Measurements from ENCODE around the gene ZNF205.
"Not testable (repeated sequence)": the region's sequence is repeated elsewhere in the genome, so short reads cannot be mapped to it uniquely, and the experiment has no call there.

The ZNF205 gene

DNA sequence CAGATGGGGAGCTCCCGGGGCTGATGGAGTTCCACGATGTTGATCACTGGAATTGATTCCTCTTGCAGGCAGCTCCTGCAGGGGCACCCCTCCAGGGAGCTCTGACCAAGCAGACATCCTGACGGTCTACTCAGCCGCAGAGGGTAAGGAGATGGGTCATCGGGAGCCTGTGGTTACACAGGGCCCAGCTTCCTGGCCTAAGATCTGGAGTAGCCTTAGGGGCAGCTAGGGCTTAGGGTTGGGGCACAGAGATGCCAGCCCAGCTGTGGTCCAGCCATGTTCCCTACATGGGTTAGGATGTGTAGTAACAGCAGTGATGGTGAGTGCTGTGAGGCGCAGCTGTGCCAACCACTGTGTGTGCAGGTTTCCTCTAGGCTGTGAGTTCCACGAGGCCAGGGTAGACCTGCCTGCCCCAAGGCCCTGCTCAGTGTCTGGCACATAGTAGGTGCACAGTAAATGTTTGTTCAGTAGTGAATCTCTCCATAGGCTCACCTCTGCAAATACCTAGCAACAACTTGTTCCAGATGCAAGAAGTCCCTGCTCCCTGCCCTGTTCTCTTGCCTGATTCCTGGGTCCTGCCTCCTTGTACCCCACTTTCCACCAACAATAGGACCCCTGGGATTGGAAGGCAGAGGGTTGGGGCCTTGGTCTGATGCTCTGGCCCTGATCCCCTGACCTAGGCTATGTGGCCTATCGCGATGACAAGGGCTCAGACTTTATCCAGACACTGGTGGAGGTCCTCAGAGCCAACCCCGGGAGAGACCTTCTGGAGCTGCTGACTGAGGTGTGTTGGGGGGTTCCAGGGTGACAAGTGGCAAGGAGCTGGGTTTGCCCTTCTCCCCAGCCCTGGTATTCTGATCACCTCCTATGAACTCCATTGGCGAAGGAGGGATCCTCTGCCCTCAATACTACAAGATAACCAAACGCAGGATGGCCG, 36.1 kb downstream of the ZNF205 start:
- no peak for DNase-seq (ENCODE audit: low read depth in 1 of 2, low spot score in 1 of 2)

DNA sequence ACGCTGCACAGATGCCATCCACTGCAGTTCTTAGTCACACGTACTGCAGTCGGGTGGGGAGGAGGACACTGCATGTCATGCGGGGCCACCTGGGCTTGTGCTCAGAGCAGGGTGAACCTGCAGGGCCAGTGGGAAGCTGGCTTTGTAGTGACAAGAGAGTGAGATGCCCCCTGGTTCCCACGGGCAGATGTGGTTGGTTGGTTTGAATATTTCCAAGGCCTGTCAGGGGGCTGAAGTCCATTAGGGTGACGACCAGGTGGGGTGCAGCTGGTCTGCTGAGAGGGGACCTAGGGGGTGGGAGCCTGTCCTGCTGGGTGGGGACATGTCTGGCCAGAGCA, 36.8 kb downstream of the ZNF205 start:
- no peak for DNase-seq (ENCODE audit: low read depth in 1 of 2, low spot score in 1 of 2)

DNA sequence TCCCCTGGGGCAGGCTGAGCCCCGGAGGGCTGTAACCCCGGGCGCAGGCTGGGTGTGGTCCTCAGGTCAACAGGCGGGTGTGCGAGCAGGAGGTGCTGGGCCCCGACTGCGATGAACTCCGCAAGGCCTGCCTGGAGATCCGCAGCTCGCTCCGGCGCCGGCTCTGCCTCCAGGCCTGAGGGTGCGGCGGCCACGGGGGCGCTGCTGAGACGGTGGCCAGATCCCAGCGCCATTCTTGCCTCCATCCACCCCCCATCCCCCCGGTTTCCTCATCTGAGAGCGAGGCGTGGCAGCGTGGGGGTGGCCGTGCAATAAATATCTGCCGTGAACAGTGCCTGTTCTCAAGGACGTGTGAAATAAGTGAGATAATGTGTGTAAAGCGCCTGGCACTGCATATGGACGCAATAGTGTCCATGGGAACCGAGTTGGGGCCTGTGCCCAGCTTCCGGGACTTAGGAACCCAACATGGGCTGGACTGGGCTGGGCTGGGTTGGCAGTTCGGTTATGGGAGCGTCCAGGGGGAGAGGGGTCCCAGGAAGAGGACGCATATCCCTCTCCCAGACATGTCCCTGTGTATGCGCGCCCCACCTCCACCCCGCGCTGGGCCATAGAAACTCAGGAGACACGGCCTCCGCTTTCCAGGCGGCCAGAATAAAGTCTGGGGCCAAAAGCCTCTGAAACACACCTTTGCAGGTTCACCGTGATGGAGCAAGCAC, 37.4 kb downstream of the ZNF205 start:
- DNase-seq (ENCODE audit: low read depth in 1 of 2, low spot score in 1 of 2): no peak

DNA sequence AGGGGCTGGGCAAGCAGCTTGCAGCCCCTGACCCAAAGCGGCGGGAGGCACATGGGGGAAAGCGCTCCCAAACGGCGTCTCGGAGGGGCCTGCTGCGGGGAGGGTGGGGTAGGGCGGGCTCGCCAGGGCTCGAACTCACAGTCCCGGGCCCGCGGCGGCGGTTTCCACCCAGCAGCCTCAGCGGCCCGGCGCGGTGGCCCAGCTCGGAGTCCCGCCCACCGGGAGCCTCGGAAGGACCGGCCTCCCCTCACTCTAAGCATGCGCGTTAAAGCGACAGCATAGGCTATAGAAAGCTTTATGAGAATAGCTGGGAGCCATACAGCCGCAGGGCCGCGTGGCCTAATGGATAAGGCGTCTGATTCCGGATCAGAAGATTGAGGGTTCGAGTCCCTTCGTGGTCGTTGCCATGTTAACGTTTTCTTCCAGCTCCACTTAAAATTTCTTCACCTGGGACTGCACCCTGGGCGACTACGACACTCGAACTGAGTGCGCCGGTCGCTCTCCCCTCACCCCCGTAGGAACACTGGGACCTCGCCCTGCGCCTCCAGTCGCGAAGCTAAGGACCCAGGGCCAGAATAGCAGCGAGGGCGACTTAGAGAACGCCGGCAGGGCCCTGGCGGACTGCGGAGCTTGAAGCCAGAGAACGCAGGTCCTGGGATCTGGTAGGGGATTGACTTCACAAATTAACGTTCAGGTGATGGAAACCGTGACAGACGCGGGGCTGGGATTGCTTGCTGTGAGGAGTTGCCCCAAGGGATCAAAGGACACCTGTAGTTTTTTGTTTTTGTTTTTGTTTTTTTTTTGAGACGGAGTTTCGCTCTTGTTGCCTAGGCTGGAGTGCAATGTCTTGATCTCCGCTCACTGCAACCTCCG, 38.2 kb downstream of the ZNF205 start:
- peak; percentile 96 for DNase-seq (ENCODE audit: low read depth in 1 of 2, low spot score in 1 of 2)

DNA sequence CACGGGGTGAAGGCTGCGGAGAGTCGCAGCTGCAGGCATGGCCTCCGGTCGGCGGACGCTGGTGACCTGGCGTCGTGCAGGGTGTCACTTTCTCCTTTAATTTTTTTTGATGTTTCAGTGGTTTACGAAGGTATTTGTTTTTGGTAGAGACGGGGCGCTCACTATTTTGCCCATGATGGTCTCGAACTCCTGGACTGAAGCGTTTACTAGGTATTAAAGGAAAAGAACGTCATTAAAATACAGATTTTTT, 39.6 kb downstream of the ZNF205 start:
- DNase-seq (ENCODE audit: low read depth in 1 of 2, low spot score in 1 of 2): no peak

DNA sequence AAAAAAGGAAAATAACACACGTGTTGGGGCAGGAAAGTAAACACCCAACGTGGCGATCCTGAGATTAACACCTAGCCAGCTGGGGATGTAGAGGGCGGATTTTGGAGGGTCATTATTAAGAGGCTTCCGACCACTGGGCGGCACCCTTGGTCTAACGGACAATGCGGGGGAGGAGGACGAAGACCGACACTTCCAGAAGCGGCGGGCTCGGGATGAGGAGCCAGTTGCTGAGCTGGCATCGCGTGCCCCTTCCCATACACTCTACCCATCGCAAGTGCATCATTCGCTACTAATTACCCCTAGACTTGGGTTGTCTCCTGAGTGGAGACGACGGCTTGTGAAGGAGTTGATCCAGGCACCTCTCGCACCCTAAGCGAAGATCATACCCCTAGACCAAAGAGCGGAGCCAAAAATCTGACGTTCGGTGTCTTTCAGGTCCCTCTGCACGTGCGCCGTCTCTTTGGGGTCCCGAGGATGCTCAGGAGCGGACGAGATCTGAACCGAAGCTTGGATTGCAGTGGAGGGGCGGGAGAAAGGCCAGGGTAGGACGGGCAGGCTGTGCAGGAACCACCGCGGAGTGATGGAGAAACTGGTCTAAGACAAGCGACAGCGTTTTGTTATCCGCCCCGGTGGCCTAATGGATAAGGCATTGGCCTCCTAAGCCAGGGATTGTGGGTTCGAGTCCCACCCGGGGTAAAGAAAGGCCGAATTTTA, 40.0 kb downstream of the ZNF205 start:
- DNase-seq (ENCODE audit: low read depth in 1 of 2, low spot score in 1 of 2): peak; percentile 56 to 78

DNA sequence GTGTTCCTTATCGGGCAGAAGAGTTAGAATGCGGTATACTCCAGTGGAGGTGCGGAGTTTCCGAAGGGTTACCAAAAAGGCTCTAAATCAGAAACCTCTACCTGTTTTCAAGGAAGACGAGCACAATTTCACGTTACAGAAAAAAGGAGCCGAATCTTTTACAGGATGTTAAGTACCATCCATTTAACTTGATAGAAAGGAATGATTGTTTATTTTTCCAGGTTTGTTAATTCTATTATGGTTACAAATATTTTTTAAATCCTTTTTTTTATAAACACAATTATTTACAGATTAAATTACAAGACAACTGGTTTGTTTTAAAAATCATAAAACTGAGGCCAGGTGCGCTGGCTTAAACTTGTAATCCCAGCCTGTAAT, 40.6 kb downstream of the ZNF205 start:
- no peak for DNase-seq (ENCODE audit: low read depth in 1 of 2, low spot score in 1 of 2)

DNA sequence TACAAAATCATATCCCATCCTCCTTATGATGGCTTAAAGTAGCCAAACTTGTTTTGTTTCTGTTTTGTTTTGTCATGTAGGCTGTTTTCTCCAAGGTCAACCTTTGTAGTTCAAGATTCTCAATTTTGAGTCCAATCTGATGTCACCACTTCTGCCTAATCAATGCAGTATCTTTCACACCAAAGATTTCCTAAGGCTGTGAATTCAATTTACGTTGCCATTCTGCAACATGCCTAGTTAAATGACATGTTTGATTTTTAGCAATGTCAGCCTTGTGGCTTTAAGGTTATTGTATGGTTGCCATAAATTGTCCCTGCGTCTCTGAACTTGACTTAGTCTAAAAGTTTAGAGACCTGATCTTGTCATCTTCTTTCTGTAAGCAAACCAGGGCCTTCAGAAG, 42.8 kb downstream of the ZNF205 start:
- no peak for DNase-seq (ENCODE audit: low read depth in 1 of 2, low spot score in 1 of 2)

DNA sequence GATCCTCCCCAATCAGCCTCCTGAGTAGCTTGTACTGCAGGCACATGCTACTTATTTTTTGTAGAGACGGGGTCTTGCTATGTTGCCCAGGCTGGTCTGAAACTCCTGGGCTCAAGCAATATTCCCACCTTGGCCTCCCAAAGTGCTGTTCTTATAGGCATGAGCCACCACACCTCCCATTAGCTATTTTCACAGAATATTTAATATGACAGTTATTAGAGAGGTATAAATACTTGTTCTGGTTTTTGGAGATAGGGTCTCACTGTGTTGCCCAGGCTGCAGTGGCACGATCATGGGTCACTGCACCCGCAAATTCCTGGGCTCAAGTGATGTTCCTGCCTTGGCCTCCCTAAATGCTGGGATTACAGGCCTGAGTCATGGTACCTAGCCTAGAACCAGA, 43.6 kb downstream of the ZNF205 start:
- DNase-seq (ENCODE audit: low read depth in 1 of 2, low spot score in 1 of 2): no peak

DNA sequence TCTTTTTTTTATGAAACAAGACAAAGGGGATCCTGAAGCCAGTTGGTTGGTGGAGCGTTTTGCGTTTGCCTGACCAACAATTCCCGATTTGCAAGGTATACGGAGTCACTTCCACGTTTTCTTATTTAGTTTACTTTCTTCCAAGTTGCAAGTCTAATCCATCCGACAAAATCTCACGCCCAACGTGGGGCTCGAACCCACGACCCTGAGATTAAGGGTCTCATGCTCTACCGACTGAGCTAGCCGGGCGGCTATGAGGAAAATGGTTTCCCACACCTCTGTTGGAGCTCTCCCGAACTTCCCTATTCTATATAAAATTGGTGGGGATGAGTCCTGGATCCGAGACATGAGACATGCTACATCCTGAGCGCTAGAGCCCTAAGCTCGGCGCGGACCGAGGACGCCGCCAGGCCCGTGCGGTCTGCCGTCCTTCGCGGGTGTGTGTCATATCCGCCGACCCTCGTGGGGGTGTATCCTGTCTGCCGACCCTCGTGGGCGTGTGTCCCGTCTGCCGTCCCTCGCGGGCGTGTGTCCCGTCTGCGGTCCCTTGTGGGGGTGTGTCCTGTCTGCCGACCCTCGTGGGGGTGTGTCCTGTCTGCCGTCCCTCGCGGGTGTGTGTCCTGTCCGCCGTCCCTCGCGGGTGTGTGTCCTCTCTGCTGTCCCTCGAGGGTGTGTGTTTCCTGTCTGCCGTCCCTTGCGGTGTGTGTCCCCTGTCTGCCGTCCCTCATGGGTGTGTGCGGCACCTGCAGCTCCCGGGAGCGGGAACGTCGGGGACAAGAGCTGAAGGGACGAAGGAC, 45.0 kb downstream of the ZNF205 start:
- peak in 1 of 2 donors; percentile 30 for DNase-seq (ENCODE audit: low read depth in 1 of 2, low spot score in 1 of 2)

DNA sequence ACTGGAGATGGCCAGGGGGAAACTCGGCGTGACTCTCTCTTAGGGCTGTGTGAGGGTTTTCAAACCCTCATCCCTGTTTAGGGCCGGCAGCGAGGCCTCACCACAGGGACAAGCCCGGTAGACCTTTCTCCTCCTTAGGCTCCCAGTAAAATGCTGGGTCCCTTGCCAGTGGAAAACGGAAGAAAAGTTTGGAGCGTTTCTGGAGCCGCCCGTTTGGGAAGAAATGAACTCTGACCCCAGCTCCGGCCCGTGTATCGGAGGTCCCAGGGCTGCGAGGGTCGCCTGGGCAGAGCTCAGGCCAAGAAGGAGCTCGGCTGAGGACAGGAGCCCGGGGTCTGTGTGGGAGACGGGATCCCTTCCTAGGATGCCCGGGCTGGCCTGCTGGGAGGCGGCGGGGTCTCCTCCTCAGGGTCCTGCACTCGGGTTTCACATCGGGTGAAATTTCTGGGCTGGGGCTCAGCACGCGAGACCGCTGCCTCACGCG, 45.7 kb downstream of the ZNF205 start:
- DNase-seq (ENCODE audit: low read depth in 1 of 2, low spot score in 1 of 2): no peak

DNA sequence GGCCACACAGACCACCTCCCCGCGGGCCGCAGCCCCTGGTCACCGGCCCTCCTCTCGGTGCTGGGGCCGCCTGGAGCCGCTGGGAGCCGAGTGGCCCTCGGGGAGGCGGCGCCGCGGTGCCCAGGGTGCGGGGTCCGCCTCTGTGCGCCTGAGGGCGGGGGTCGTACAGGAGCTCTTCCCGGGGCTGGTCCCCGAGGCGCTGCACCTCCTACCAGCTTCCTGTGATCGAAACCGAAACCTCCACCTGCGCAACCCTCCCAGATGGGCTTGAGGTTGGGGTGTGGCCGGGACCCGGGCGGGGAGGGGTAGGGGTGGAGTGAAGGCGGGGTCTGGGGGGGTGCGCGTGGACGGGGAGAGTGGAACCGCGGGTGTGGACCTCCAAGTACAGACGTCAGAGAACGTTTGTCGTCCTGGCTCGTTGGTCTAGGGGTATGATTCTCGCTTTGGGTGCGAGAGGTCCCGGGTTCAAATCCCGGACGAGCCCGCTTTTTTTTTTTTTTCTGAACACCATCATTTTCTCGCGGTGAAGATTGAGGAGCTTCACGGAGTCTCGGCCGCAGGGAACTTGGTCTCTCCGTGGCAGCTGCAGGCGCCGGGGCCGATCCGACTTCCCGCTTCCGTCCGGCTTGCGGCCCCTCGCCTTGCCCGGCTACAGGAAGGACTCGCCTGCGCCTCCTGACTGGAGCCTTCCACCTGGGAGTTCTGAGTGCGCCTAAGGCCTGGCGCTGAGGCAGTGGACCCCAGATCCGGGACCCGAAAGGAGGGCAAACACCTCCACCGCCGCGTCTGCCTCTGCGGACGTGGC, 46.3 kb downstream of the ZNF205 start:
- peak; percentile 66 to 90 for DNase-seq (ENCODE audit: low read depth in 1 of 2, low spot score in 1 of 2)

DNA sequence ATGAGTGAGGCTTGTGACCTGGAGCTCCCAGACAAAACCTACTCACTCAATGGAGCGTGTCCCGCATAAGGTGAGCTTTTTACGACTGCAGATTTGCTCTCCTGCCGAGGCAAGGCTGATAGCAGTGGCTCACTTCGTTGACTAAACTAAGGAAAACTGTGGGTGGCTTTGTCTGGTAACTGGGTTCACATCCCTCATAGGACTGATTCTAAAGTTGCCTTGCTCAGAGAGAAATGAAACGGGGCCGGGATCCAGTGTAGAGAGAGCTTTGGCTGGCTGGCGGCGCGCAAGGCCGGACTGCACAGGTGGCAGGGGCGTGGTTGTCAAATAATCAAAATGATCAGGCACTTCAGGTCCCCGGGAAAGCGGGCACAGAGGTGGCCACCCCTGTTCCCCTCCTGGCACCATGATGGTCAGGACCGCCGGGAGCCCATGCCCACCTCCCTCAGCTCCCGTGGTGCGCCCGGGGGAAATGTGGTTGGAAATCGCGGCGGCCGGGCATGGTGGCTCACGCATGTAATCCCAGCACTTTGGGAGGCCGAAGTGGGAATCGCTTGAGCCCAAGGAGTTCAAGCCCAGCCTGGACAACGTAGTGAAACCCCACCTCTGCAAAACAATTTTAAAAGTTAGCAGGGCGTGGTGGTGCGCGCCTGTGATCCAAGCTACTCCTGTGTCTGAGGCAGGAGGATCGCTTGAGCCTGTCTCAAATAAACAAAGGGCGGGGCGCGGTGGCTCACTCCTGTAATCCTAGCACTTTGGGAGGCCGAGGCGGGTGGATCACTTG, 49.0 kb downstream of the ZNF205 start:
- DNase-seq (ENCODE audit: low read depth in 1 of 2, low spot score in 1 of 2): no peak

DNA sequence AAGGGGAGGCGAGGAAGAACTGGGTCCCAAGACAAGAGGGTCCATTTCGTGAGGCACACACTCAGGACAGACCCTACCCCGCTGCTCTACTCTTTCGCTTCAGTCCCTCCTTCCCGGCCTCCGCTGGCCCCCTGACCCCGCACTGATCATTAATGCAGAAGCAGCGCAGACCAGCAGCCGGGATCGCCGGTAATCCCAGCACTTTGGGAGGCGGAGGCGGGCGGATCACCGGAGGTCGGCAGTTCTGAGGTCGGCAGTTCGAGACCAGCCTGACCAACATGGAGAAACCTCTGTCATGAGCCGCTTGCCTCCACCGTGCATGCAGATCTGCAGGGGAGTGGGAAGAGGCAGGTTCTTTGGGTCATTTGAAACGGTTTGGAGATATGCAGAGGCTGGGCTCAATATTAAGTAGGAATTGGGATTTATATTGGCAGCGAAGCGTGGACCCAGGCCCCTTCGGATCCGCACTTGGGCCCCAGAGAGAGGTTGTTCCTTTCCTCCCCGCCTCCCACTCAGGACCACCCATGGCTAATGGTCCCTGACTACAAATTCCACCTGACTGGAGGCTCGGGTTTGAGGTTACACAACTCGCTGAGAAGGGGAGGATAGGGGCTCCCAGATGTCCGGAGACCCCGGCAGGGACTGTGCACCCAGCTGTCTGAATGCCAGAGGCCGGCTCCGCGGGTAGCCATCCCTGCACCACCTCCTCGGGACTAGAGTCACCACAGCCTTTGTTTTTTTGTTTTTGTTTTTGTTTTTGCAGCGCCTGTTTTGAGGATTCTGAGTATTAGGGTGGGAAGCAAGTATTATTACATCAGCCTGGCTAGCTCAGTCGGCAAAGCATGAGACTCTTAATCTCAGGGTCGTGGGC, 52.0 kb downstream of the ZNF205 start:
- DNase-seq (ENCODE audit: low read depth in 1 of 2, low spot score in 1 of 2): no peak

DNA sequence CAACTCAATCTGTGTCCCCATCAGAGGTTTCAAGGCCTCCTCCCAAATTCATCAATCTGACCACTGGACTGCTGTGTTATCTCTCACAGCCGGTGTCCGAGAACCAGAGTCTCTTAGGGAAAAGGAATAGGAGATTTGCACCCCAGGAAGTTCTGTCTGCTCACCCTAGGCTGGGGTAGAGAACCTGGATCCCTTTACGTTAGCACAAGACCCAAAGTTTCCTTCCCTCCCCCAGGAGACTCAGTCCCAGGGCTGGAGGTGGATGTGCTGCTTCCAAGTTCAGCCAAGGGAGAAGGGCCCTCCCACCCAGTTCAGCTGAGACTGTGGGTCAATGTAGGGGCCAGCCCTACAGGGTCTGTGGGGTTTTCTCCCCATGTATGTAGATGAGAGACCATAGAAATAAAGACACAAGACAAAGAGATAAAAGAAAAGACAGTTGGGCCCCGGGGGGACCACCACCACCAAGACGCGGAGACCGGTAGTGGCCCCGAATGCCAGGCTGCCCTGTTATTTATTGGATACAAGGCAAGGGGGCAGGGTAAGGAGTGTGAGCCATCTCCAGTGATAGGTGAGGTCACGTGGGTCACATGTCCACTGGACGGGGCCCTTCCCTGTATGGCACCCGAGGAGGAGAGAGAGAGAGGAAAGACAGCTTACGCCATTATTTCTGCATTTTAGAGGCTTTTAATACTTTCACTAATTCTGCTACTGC, 52.9 kb downstream of the ZNF205 start:
- DNase-seq (ENCODE audit: low read depth in 1 of 2, low spot score in 1 of 2): no peak

DNA sequence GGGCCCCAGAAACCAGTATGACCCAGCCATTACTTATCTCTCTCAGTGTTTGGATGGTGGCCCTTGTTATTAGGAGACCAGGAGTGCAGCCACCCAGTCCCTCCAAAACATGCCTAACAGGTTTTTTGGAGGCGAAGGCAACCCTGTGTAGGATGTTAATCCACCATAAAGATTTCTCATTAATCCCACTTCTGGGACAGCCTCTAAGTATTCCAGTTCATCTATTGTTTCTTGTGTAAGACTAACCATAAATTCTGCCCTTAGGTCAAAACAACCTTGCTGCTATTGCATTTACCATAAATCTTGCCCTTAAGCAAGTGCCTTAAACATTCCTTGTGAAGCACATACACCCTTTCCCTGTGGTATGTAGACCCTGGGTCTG, 54.1 kb downstream of the ZNF205 start:
- no peak for DNase-seq (ENCODE audit: low read depth in 1 of 2, low spot score in 1 of 2)

DNA sequence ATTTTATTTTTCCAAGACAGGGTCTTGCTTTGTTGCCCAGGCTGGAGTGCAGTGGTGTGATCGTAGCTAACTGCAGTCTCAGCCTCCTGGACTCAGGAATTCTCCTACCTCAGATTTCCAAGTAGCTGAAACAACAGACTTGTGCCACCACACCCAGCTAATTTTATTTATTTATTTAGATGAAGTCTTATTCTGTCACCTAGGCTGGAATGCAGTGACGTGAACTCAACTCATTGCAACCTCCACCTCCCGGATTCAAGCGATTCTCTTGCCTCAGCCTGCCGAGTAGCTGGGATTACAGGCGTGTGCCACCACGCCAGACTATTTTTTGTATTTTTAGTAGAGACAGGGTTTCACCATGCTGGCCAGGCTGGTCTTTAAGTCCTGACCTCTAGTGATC, 56.3 kb downstream of the ZNF205 start:
- not testable (repeated sequence) for DNase-seq (ENCODE audit: low read depth in 1 of 2, low spot score in 1 of 2)

All from stimulated activated CD4-positive, alpha-beta T cell treated with anti-CD3 and anti-CD28 coated beads, Interleukin-15, amount 100 ng/mL, for 1 hour (primary cell).